NB4 (cell line): ENCODE data around the gene RTKN.

Source experiments
- DNase-seq: peaks from one replicate; pipeline ENCODE4 v3.0.0; 2010; ENCODE audit warnings: low read depth
- H3K4me3 ChIP-seq: one replicate; pipeline ENCODE4 v1.5.1; 2011; ENCODE audit warnings: mild to moderate bottlenecking, low read depth, low read length, moderate library complexity
- CTCF ChIP-seq: IDR thresholded peaks from one replicate; pipeline ENCODE4 v1.5.1; 2012; ENCODE audit warnings: low read depth, low read length
- MAX ChIP-seq: IDR thresholded peaks from 2 replicates; pipeline ENCODE4 v1.6.1; 2011; ENCODE audit warnings: low read depth, low read length
- MYC ChIP-seq: IDR thresholded peaks from 2 replicates; pipeline ENCODE4 v1.6.1; 2011; ENCODE audit warnings: low read depth, low read length
- POLR2A ChIP-seq: IDR thresholded peaks from 2 replicates; pipeline ENCODE4 v1.6.1; 2011; ENCODE audit warnings: mild to moderate bottlenecking; ENCODE audit not compliant: insufficient read length; ENCODE audit errors: extremely low read depth

RTKN gene

GRCh38 chr2:74406035-74406434 is 35.7 kb downstream of the RTKN start:
- DNase-seq, result no peak
- no peak overlapping the region for H3K4me3 ChIP-seq
- TF ChIP-seq POLR2A (no peak), CTCF (no peak)

- no peak for TF ChIP-seq CTCF
- DNase-seq, result no peak
- H3K4me3 ChIP-seq, result no peak overlapping the region
Observed at GRCh38 chr2:74401891-74402290, 39.8 kb downstream of the RTKN start.

- DNase-seq, result peak; percentile 72
Observed at GRCh38 chr2:74399785-74400184, 42.0 kb downstream of the RTKN start.

GRCh38 chr2:74396149-74396548 is 45.6 kb downstream of the RTKN start:
- H3K4me3 ChIP-seq, result no peak overlapping the region
- no peak for DNase-seq
- TF ChIP-seq CTCF, result no peak
- TF ChIP-seq POLR2A, result no peak
- TF ChIP-seq MAX, result no peak
- no peak for TF ChIP-seq MYC

More at GRCh38 chr2:74399785-74400184, 42.0 kb downstream of the RTKN start:
- no peak overlapping the region for H3K4me3 ChIP-seq
- TF ChIP-seq MYC, result no peak
- TF ChIP-seq CTCF, result peak; percentile 64

GRCh38 chr2:74393525-74393924 is 48.2 kb downstream of the RTKN start:
- DNase-seq, result no peak
- TF ChIP-seq CTCF, result no peak
- no peak for TF ChIP-seq MYC
- no peak for TF ChIP-seq POLR2A
- no peak for TF ChIP-seq MAX

GRCh38 chr2:74392449-74392743 is 49.3 kb downstream of the RTKN start:
- DNase-seq, result no peak
- H3K4me3 ChIP-seq, result no peak overlapping the region
- TF ChIP-seq MYC, result no peak; the same call in 1 of the 2 replicates
- no peak for TF ChIP-seq MAX
- no peak for TF ChIP-seq POLR2A

More at GRCh38 chr2:74393525-74393924, 48.2 kb downstream of the RTKN start:
- no peak overlapping the region for H3K4me3 ChIP-seq
